Measurements from ENCODE around the gene UQCC5. TPM values are rescaled to one million over a fixed set of nuclear protein-coding genes. Genes with fewer than 3 reads are reported as not detected.
A peak's percentile ranks its signal among the peaks of the same experiment; 100 is the strongest.

UQCC5 gene
- total RNA-seq, 4 donors from 2014 or later = 1.9 to 47.5 (median 18.7) TPM

DNA sequence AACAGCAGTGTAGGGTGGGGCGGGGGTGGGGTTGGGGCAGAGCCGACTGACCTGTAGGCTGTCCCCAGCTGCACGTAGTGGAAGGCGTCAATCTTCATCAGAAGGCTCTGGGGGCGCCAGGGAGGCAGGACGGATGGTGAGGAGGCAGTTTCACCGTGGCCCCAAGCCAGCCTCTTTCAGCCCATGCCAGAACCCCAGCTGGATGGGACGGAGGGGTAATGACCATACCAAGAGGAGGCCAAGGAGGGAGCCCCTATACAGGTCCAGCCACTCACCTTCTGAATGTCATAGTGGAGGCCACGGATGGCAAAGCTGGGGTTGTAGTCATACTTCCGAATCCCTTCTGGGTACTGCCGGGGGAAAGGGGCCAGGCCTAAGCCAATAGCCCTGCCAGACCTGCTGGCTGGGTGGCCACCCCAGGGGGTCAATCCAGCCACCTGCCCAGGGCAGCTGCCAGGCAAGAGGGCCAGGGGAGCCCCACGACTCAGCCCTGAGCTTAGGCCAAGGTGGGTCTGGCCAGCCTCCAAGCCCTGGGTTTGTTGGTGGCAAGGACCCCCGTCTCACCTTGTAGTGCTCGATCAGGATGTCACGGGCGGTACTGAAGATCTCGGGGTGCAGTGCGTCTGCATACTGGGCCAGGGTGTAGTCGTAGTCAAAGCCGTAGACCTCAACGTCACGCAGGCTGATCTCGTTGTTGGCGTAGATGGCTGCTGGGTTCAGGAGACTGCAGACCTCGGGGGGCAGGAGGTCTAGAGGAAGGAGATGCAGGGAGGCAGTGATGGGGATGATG is 7.6 kb upstream of the UQCC5 start:
- TF ChIP-seq, protein P1, sequence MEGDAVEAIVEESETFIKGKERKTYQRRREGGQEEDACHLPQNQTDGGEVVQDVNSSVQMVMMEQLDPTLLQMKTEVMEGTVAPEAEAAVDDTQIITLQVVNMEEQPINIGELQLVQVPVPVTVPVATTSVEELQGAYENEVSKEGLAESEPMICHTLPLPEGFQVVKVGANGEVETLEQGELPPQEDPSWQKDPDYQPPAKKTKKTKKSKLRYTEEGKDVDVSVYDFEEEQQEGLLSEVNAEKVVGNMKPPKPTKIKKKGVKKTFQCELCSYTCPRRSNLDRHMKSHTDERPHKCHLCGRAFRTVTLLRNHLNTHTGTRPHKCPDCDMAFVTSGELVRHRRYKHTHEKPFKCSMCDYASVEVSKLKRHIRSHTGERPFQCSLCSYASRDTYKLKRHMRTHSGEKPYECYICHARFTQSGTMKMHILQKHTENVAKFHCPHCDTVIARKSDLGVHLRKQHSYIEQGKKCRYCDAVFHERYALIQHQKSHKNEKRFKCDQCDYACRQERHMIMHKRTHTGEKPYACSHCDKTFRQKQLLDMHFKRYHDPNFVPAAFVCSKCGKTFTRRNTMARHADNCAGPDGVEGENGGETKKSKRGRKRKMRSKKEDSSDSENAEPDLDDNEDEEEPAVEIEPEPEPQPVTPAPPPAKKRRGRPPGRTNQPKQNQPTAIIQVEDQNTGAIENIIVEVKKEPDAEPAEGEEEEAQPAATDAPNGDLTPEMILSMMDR (IDR thresholded peaks at IDR 0.05) = no peak
- TF ChIP-seq POLR2AphosphoS5 (IDR thresholded peaks at IDR 0.05) (no peak), EP300 (IDR thresholded peaks at IDR 0.05) (no peak), POLR2A (IDR thresholded peaks at IDR 0.05) (no peak)
- Histone ChIP-seq H3K4me1 (peaks cover 5 to 75% (median 37%) of the 10 kb centered on the region in 3 donors), H3K27me3 (no peaks in the 10 kb centered on the region), H3K27ac (peak overlapping the region in 1 of 4 donors; percentile 81), H3K36me3 (peaks cover 0 to 45% of the 10 kb centered on the region in 2 donors), H3K9me3 (no peaks in the 10 kb centered on the region), H3K4me3 (no peak overlapping the region)
- no peak for ATAC-seq
- WGBS, 2 donors (ENCODE audit: low coverage in 1 of 2) = 93% methylated on average over 3 to 13 of the region's 25 CpGs

DNA sequence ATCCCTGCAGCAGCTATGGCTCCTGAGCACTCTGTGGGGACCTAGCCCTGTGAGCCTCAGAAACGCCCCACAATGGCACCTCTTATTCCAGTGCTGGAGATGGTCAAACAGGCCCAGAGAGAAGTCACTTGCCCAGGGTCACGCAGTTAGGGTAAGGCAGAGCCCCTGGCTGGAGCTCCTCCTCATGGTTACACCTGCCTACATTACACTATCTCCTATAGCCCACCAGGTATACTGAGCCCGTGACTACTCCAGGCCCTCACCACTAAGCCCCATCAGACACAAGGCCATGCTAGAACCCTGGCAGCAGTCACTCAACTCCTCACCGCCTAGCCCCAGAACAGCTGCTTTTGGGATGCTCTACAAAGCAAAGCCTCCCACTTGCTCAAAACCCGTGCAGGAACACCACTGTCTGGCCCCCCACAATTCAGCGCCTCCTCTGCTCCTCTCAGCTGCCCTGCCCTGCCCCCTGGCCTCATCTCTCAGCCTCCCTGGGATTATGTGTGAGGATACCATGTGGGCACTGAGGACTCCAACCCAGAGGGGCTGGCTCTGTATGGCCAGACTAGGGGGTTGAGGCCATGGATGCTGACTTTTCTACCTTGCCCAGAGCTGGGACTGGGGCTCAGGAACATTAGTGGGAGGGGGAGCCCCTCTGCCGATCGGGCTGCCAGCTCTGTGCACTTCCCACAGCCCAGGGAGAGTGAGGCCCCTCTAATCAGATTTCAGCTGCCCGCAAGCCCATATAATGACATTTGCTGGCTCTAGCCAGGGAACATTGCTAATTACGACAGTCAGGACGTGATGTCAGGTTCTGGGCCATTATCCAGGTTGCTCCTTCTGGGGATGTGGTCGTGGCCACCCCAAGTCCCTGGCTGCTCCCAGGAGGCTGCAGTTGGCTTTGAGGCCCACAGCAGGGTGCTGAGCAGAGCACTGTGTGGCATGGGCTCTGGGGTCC is 6.8 kb upstream of the UQCC5 start:
- no peaks in the 10 kb centered on the region for H3K9me3 ChIP-seq
- no peaks in the 10 kb centered on the region for H3K27me3 ChIP-seq
- no peak overlapping the region for H3K4me3 ChIP-seq
- no peak for TF ChIP-seq EP300 (IDR thresholded peaks at IDR 0.05)
- TF ChIP-seq, protein P1 (IDR thresholded peaks at IDR 0.05) = no peak
- TF ChIP-seq POLR2AphosphoS5 (IDR thresholded peaks at IDR 0.05) = peak; percentile 58
- ATAC-seq = peak; percentile 28
- peaks cover 0 to 36% of the 10 kb centered on the region in 2 donors for H3K36me3 ChIP-seq
- peak overlapping the region; percentile 26 to 95 (median 80) for H3K27ac ChIP-seq
- 7 to 71% methylated on average over 3 of the region's 12 CpGs for WGBS, 2 donors (ENCODE audit: low coverage in 1 of 2)
- peaks cover 5 to 80% (median 40%) of the 10 kb centered on the region in 3 donors for H3K4me1 ChIP-seq

DNA sequence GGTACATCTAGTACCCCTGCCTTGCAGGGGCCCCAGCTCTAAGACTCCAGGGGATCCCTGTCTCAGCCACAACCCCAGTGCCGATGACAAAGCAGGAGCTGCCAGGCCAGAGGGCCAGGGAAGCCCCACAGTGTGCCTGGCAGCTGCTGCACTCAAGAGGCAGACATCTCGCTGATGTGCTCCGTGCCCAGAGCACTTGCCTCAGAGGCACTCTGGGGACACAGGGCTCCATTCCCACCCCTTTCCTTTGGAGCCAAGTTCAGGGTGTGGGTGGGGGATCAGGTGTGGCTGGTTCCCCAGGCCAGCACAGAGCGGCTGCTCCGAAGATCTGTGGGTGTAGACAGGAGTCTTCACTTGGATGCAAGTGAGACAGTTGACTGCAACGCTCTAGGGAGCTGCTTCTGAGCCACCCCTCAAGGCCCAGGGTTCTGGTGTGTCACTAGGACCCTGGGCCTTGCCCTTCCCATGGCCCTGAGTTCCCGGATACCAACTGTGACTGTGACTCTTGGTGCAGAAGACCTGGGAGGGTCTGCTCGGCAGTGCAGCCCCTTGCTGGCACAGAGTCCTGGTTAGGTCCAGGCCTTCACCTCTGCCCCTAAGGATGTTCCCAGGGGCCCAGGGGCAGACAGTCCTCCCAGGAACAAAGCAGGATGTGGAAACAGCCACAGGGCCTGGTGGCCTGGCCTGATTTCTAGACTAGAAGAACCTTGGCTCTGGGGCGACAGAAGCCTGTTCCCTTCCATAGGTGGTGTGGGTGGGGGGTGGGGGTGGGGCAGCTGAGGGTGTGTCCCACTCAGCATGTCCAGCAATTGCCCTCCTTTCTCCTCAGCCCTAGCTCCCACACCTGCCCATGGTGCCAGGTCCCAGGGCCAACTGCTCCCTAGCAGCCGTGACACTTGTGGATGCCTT is 5.2 kb upstream of the UQCC5 start:
- Histone ChIP-seq H3K27ac (peak overlapping the region in 3 of 4 donors; percentile 78 to 95 (median 81)), H3K4me1 (peaks cover 5 to 80% (median 45%) of the 10 kb centered on the region in 3 donors), H3K27me3 (no peaks in the 10 kb centered on the region), H3K4me3 (no peak overlapping the region), H3K36me3 (peaks cover 0 to 26% of the 10 kb centered on the region in 2 donors), H3K9me3 (no peaks in the 10 kb centered on the region)
- no peak for ATAC-seq
- TF ChIP-seq POLR2AphosphoS5 (IDR thresholded peaks at IDR 0.05) (no peak), EP300 (IDR thresholded peaks at IDR 0.05) (no peak), POLR2A (IDR thresholded peaks at IDR 0.05) (no peak)
- TF ChIP-seq, protein P1 (IDR thresholded peaks at IDR 0.05) = no peak
- 80 to 100% methylated on average over 1 to 2 of the region's 10 CpGs for WGBS, 2 donors (ENCODE audit: low coverage in 1 of 2)

DNA sequence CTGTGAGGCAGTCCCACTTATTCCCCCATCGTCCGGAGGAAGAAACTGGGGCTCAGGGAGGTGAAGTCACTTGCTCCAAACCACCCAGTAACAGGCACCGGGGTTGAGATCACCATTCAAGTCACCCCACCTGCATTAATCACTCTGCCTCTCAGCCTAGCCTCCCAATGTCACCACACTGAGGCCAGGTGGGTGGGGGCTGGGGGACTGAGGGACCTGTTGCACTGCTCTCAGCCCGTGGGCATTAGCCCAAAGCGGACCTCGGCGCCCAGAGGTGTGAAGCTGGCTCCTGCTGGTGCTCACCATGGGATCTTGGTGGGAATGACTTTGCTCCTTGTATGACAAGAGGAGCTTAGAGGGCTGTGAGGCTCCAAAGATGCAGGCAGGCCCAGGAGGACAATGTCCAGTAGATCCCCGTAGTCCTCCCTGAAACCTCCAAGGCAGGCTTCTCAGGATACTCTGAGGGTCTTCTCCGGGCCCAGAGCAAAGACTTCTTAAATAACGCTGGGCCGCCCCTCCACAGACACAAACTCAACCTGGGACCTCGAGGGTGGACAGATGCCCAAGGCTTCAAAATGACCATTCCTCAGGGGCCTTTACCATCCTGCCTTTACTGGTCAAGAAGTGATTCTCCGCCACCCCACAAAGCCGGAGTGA is 4.4 kb upstream of the UQCC5 start:
- WGBS, 2 donors (ENCODE audit: low coverage in 1 of 2) = 72% methylated on average over 3 of the region's 14 CpGs; no CpG with 5 or more reads in 1 of the 2 donors
- TF ChIP-seq POLR2A (IDR thresholded peaks at IDR 0.05) = no peak
- TF ChIP-seq, protein P1 (IDR thresholded peaks at IDR 0.05) = no peak
- TF ChIP-seq POLR2AphosphoS5 (IDR thresholded peaks at IDR 0.05) = no peak
- peaks cover 5 to 73% (median 45%) of the 10 kb centered on the region in 3 donors for H3K4me1 ChIP-seq
- H3K27ac ChIP-seq = peak overlapping the region in 3 of 4 donors; percentile 78 to 95 (median 81)
- H3K4me3 ChIP-seq = peak overlapping the region in 1 of 2 donors; percentile 74
- H3K27me3 ChIP-seq = no peaks in the 10 kb centered on the region
- no peaks in the 10 kb centered on the region for H3K9me3 ChIP-seq
- no peak for ATAC-seq
- peaks cover 0 to 20% of the 10 kb centered on the region in 2 donors for H3K36me3 ChIP-seq
